Thyroid gland (tissue), 4 donors: Measurements from ENCODE around the gene FAM53A.

ENCODE experiments used
- CTCF ChIP-seq, 6 experiments: fragments of 200-600 bp in 3 of 6; fragments of 450-650 bp in 3 of 6; sonication (generic) in 3 of 6; IDR thresholded peaks; one replicate each; pipeline ENCODE4 v1.5.1; 2016 to 2019; ENCODE audit warnings: antibody characterized with exemption in 6 of 6, mild to moderate bottlenecking in 2 of 6, inconsistent platforms in 1 of 6, moderate library complexity in 1 of 6
- POLR2A ChIP-seq, 2 donors: fragments of 450-650 bp; IDR thresholded peaks; one replicate each; pipeline ENCODE4 v1.6.1; 2017; ENCODE audit warnings: antibody characterized with exemption in 2 of 2, mild to moderate bottlenecking in 2 of 2, moderate library complexity in 1 of 2

DNA sequence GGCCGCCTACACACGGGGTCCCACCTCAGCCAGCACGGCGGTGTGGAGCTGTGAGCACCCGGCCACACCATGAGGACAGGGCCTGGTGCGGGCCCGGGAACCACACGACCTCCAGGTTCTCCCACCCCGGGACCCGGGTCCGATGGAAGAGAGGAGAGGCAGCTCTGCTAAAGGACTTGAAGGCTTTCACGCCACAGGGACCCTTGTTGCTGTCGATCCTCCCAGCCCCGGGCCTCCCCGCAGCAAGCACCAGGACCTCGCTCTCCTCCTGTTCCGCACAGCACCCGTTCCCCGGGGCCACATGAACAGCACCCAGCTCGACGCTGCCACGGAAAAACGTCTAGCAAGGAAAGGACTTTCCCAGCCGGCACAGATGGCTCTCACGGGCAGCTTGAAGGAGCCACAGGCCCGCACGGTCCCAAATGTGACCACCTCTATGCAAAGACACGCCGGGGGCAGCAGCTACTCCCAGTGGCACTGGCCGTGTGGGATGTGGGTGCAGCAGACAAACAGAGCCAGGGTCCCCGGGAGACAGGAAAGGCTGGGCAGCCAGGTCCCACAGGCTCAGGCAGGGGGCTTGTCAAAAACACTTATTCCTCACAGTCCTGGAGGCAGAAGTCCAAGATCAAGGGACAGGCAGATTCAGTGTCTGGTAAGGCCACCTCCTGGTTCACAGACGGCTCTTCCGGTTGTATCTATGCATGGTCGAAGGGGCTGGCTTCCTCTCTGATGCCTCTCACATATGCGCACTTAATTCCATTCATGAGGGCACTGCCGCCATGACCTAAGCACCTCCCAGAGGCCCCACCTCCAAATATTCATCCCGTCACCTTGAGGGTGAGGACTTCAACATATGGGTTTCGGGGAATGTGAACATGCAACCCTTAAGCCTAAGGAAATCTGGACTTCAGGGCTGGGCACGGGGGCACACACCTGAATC is 24.7 kb downstream of the FAM53A start:
- TF ChIP-seq CTCF (IDR thresholded peaks at IDR 0.05), result no peak
- no peak for TF ChIP-seq POLR2A (IDR thresholded peaks at IDR 0.05)
